Activated CD4-positive, alpha-beta T cell treated with anti-CD3 and anti-CD28 coated beads for 24 hours (primary cell): Measurements from ENCODE around the gene FSTL1.
"Not testable (repeated sequence)": the region's sequence is repeated elsewhere in the genome, so short reads cannot be mapped to it uniquely, and the experiment has no call there.

Experiments used
- DNase-seq, 2 donors: peaks; one replicate each; pipeline ENCODE4 v3.0.0-alpha.2; 2020; ENCODE audit warnings: low read depth in 2 of 2

The FSTL1 gene

GRCh38 chr3:120418446-120418845 is 32.3 kb downstream of the FSTL1 start:
- no peak for DNase-seq

GRCh38 chr3:120417272-120417911 is 33.4 kb downstream of the FSTL1 start:
- peak; percentile 79 to 80 for DNase-seq

- no peak for DNase-seq
Observed at GRCh38 chr3:120416868-120417267, 33.9 kb downstream of the FSTL1 start.

GRCh38 chr3:120415756-120416155 is 35.0 kb downstream of the FSTL1 start:
- DNase-seq, result no peak

- no peak for DNase-seq
Observed at GRCh38 chr3:120410541-120410940, 40.3 kb downstream of the FSTL1 start.

GRCh38 chr3:120410116-120410515 is 40.7 kb downstream of the FSTL1 start:
- DNase-seq, result no peak

- DNase-seq, result no peak
Observed at GRCh38 chr3:120407508-120408287, 43.1 kb downstream of the FSTL1 start.

- DNase-seq, result no peak
Observed at GRCh38 chr3:120404876-120405275, 45.9 kb downstream of the FSTL1 start.

GRCh38 chr3:120402257-120402656 is 48.5 kb downstream of the FSTL1 start:
- no peak for DNase-seq

- DNase-seq, result no peak
Observed at GRCh38 chr3:120399372-120399771, 51.4 kb downstream of the FSTL1 start.

- DNase-seq, result no peak
Observed at GRCh38 chr3:120396469-120396868, 54.3 kb downstream of the FSTL1 start.

- DNase-seq, result no peak
Observed at GRCh38 chr3:120394347-120394746, 56.4 kb downstream of the FSTL1 start.

GRCh38 chr3:120393761-120394160 is 57.0 kb downstream of the FSTL1 start:
- no peak for DNase-seq

- no peak for DNase-seq
Observed at GRCh38 chr3:120393243-120393642, 57.5 kb downstream of the FSTL1 start.

- no peak for DNase-seq
Observed at GRCh38 chr3:120382941-120383447, 67.8 kb downstream of the FSTL1 start.

GRCh38 chr3:120381503-120381902 is 69.3 kb downstream of the FSTL1 start:
- DNase-seq, result no peak

GRCh38 chr3:120377948-120378347 is 72.8 kb downstream of the FSTL1 start:
- not testable (repeated sequence) for DNase-seq

- no peak for DNase-seq
Observed at GRCh38 chr3:120370463-120370862, 80.3 kb downstream of the FSTL1 start.

- DNase-seq, result no peak
Observed at GRCh38 chr3:120369037-120369467, 81.7 kb downstream of the FSTL1 start.

- no peak for DNase-seq
Observed at GRCh38 chr3:120368172-120368571, 82.6 kb downstream of the FSTL1 start.

GRCh38 chr3:120364821-120365220 is 86.0 kb downstream of the FSTL1 start:
- no peak for DNase-seq

- DNase-seq, result no peak
Observed at GRCh38 chr3:120364101-120364500, 86.7 kb downstream of the FSTL1 start.

- no peak for DNase-seq
Observed at GRCh38 chr3:120357807-120358206, 93.0 kb downstream of the FSTL1 start.
